NCI-H526 (cell line): ENCODE results near the gene GATAD2A.
A peak's percentile ranks its signal among the peaks of the same experiment; 100 is the strongest.
"Not testable (repeated sequence)": the region's sequence is repeated elsewhere in the genome, so short reads cannot be mapped to it uniquely, and the experiment has no call there.

ENCODE experiments used
- DNase-seq, 2 experiments: peaks; one replicate each; lab custom pipeline; 2025; lab: John Stamatoyannopoulos, UW

The GATAD2A gene

DNA sequence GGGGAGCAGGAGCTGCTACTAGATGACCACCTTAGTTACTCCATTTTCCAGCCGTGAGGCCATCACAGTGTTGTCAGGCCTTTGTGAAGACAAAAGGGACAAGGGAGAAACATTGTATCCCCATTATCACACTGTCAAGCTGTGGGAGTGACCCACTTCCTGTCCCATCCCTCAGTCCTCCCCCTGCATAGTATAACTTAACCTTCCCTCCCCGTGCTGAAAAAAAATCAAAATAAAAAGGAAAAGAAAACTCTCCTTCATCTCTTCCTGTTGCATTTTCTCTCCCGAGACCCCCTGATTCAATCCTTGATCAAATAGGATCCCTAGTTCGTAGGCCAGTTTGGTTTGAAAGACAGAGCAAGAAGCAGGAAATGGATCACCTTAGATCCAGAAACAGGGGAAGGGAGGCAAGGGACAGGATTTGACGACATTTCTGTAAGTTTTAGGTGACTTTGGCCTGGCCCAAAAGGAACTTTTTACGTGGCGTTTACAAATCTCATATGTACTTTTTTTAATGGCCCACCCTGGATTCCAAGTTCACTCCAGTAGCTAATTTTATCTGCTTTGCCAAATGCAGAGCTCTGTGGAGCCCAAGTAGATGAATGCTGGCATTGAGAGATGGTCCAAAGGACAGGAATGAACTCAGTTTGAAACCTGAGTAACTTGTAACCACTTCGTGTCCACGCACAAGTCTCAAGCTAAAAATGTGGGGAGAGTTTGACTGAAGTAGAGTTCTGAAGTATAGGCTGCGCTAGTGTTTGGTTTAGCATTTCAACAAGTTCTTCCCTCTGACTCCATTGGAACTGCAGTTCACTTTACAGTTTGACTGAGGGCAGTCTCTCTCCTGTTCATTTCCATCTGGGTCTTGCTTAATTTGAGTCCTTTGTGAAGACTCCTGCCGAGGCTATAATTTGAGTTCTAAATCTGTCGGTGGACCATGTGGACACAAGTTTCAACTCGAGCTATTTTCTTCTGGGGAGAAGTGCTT lies 16.6 kb upstream of the GATAD2A start:
- no peak for DNase-seq

DNA sequence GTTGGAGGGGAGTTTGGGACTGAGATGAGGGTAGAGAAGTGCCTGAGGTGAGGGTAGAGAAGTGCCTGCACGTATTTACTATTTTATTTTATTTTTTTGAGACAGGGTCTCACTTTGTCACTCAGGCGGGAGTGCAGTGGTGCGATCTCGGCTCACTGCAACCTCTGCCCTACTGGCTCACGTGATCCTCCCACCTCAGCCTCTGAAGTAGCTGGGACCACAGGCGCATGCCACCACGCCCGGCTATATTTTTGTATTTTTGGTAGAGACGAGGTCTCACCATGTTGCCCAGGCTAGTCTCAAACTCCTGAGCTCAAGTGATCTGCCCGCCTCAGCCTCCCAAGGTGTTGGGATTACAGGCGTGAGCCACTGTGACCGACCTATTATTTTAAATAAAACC lies 15.8 kb upstream of the GATAD2A start:
- not testable (repeated sequence) for DNase-seq

DNA sequence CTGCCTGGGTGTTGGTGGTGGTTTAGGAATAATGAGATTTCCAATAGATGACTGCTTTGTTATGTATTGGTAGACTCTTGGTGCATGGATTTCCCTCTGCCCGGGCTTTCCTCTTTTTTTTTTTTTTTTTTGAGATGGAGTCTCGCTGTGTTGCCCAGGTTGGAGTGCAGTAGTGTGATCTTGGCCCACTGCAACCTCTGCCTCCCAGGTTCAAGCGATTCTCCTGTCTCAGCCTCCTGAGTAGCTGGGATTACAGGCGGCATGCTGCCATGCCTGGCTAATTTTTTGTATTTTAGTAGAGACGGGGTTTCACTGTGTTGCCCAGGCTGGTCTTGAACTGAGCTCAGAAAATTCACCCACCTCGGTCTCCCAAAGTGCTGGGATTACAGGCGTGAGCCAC lies 11.1 kb upstream of the GATAD2A start:
- DNase-seq, result not testable (repeated sequence)

DNA sequence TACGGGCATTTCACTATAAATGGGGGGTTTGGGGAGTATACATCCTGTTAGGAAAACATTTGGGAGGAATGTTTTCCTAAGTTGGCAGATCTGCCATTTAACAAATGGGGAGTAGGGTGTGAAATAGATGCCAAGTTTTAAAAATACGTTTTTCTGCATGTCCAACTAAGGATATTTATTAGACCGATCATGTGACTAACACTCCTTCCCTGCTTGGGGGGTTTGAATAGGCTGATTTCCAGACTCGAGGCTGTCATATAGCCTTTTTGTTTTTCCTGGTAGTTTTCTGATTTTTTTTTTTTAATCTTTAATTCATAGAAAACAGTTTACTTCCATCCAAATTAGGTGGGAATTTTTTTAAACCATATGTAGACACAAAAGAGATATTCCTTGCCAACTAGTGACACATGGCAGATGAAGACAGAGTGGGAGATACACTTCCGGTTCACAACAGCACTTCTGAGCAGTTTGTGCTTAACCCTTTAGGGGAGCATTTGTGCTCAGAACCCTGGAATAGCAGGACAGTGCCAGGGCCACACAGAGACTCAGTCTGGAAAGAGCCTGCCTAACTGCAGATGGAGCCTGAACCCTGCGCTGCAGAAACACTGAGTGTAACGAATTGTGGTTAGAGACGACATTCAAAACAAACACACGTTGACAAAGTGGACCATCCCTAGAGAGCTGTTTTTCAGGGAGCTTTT lies 5.6 kb upstream of the GATAD2A start:
- peak in 1 of 2 experiments; percentile 4 for DNase-seq

DNA sequence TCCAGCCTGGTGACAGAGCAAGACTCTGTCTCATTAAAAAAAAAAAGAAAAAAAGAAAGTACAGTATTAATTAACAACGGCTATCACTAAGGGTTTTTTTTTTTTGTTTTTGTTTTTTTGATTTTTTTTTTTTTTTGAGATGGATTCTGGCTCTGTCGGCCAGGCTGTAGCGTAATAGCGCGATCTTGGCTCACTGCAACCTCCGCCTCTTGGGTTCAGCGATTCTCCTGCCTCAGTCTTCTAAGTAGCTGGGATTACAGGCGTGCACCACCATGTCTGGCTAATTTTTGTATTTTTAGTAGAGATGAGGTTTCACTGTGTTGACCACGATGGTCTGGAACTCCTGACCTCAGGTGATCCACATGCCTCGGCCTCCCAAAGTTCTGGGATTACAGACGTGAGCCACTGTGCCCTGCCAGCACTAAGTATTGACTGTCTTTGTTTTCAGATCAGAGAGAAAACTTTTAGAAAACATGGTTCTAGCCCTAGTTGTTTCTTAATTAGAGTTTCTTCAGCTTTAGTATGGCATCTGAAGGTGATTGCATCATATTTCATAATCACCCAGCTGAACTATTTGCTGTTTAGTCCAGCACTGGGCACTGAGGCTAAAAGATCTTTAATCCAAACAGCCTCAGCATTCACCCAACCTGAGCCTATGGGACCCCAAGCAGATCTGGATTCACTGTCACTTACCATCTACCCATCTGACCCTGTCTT lies 2.7 kb upstream of the GATAD2A start:
- DNase-seq, result no peak

DNA sequence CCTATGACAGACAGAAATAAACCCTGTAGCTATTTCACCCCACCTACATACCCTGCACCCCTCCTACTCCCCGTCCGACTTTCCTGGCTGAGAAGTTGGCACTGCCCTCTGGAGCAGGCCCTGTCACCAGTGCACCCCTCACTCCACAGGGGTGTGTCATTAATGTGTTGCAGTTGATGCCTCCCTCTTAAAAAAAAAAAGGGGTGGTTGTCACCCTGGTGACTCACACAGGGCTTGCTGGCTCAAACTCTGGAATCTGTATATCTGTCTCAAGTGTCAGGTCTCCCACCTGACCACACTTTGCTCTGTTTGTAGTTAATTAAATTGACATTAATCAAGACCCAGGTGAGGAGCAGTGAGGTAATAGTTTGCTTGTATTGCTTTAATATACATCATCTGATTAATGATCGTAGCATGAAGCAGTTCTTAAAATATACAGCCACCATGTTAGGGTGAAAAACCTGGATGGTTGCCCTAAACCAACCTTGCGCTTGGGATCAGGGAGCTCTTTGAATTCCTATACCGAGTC lies 2.0 kb upstream of the GATAD2A start:
- DNase-seq, result no peak

DNA sequence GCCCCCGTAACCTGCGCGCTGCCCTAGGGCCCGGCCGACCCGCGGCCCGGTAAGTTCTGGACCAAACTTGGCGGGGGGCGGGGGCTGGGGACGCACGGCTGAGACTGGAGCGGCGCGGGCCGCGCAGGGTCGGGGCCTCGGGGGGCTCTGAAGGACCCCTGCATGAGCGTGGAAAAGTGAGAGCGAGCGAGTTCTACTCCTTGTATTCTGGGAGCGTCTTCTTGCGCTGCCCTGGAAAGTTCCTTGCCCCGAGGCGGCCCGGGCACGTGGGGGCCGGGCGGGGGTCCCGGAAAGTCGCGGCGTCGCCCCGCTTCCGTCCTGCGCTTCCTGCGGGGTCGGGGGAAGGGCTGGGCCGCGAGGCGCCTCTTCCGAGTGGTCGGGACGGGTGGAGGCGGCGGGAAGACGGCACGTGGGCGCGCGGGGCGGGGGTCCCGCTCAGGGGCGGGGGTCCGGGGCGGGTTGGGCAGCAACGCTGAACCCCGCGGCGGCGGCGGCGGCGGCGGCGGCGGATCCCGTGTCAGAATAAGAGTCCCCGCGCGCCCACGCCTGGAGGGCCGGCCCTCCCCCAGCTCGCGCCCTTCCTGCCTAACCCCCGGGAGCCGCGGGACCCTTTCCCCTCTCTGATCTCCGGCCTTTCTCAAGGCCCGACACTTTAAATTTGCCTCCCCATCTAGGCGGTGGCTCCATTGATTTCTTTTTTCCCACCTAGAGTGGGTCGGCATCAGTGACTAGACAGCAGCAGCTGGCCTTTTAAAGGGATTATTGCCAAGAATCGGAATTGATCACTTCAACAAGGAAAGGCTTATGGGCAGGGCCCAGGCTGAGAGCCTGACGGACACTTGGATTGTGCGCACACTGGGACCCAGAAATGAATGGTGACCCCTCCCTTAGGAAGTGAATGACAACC lies 749 bp downstream of the GATAD2A start:
- peak in 1 of 2 experiments; percentile 39 for DNase-seq

DNA sequence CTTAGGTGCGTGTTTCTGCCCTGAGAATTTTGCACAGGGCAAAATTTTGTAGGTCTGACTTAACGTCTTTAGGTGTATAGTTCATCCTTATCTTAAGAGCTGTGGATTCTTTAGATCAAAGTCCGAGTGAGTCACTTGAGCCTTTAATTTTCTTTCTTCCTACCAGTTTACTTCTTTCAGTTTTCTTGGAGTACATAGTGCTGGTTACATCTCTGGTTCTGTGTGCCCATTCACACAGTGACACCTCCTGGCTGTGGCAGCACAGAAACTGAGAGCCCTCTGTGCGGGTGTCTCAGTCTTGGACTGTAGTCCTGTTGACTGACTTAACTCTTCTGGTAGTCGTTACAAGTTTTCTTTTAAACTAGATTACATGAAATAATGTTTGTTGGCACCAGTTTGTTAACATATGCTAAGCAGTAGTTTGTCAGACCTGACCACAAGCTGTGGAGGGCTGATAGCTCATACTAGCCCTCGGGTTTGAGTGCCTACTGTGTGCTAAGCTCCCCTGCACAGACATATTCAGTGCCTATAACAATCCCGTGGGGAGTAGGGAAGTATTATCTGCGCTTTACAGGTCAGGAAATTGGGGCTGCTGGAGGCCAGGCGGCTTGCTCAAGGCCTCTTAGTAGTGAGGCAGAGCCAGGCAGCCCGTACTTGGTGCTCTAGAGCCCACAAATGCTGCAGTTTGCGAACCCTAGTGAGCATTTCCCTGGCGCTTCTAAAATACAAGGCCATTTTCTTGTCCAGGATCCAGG lies 1.6 kb downstream of the GATAD2A start:
- peak in 1 of 2 experiments; percentile 16 for DNase-seq

DNA sequence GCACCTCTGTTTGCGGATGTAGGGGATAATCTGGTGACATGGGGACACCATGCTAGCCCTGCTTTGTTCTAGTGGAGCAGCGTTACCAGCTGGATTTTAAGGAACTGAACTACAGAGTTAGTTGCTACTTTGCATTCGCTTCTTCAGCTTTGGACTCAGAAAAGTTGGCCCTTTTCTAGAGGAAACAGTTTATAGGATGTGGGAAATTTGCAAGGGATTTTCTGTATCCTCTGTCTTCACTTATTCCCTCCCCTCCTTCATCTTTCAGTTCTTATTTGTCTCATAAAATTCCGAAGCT lies 2.1 kb downstream of the GATAD2A start:
- DNase-seq, result no peak

DNA sequence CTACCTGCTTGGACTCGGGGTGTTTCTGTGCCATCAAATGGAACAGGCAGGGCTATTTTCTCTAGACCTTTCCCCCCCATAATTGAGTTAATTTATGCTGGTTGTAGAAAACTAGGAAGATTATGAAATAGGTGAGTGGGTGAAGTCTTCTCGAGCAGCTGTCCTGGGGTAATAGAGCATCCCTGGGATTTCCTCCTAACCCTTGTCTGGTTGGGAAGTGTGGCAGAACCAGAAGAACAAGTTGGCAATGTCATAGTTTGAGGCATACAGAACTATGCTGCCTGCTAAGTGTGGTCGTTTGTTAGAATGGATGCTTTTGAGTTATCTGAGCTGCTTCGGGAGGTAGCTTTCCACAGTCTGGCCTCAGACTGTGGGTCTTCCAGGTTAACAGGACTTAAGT lies 3.7 kb downstream of the GATAD2A start:
- peak; percentile 19 for DNase-seq

DNA sequence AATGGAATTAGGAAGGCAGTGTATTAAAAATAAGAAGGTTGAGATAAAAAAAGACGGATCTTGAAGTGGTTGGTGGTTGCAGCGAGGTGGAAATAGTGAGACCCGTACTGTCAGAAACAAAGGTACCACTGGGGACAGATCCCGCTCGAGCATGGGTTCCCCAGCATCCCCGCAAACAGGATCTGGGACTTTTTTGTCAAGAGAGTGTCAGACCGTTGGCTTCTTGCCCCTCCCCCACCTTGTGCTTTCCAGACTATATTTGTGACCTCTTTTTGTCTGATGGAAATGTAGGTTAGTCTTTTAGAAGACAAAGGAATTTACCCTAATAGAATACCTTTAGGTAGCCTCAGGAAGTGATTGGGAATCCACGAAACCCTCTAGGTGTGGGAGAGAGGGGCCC lies 4.2 kb downstream of the GATAD2A start:
- no peak for DNase-seq

DNA sequence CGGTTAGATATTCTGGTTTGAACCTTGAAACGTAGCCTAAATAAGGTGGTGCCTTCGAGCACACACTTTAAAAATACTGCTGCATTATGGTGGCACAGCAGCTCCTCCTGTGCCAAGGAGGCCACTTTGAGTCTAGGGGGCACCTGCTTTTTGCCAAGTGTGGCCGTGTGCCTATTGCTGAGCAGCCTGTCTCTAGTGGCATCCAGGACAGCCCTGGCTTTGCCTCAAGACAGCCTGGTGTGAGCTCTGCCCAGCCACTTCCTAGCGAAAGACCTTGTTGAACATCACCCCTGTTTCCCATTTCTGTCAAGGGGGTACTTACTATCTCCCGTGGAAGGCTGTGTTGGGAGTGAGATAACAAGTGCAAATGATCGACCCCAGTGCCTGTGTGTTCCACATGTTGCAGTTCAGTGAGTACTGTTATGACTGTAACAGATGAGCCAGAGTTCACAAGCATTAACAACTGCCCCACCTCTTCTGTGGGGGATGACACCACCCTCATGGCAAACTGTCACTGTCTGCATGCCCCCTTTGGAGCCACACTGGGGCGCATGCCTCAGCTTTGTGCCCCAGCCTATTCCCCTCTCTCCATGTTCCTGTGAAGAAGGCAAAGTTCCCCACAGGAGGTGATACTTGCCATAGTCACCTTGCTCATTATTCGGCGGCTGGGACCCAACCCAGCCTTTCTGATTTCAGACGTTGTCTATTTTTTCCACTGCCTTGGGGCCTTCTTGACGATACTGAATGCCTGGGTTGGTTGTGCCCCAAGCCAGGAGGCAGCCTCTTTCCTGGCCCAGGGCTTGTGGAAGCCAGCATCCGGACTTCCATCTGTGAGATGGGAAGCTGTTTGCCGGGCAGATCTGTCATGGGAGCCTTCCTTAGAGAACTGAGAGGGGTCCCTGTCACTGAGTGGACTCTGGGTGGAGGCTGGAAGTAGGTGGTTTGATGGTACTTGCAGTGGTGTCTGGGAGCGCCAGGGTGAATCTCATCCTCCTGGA lies 5.4 kb downstream of the GATAD2A start:
- no peak for DNase-seq

DNA sequence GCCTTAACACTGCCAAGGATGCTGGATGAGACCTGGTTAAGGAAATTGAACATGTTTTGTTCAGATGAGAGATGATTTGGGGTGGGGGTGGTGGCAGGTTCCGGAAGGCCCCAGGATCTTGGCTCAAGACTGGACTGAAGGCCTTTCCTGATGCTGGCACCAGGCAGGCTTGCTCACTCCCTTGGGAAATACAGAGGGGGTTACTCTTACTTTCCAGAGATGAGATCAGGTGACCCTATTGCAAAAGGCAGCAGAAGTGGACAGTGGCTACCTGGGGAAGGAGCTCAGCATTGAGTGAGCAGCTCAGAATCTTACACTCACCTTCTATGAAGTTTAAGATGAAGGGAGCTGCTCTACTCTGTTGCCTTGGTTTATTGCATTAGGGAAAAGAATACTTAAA lies 10.8 kb downstream of the GATAD2A start:
- DNase-seq, result no peak

DNA sequence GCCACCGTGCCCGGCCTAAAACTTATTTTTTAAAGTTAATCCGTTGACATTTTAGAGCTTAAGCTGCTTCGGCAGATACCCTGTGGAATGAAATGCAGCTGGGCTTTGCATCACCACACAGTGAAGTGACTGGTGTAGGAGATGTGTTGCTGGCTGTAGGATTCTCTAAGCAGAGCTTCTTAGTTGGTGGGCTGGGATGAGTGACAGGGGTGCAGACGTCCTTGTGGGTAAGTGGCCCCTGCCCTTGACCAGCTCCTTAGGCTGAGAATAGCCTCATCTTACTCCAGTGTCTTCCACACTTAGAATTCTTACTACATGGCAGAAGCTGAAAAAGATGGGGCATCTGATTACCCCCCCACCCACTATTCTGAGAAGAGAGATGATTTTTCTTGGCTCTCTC lies 11.6 kb downstream of the GATAD2A start:
- DNase-seq, result no peak

DNA sequence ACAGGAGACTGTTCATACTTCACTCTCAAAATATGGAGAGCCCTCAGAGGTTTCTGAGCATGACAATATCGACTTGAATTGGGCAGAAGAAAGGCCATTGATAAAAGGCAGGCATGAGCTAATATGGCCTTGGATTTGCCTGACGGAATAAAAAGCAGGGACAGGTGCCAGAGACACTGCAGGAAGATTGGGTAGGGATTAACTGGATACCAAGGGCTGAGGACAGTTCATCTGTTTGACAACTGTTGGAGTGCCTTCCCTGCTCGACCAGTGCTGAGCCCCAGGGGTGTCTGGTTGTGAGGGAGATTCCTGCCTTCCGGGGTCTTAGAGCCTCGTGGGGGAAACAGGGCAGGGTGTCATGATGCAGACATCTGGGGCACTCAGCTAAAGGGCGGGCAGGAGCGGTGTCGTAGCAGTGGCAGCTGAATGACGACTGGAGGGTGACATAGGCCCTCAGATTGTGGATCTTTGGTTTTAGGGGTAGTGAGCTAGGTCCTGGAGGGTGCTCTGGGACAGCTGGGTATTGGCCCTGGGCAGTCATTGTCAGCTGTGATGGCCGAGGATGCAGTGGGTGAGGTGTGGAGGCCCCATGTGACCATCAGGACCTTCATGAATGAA lies 12.3 kb downstream of the GATAD2A start:
- no peak for DNase-seq

DNA sequence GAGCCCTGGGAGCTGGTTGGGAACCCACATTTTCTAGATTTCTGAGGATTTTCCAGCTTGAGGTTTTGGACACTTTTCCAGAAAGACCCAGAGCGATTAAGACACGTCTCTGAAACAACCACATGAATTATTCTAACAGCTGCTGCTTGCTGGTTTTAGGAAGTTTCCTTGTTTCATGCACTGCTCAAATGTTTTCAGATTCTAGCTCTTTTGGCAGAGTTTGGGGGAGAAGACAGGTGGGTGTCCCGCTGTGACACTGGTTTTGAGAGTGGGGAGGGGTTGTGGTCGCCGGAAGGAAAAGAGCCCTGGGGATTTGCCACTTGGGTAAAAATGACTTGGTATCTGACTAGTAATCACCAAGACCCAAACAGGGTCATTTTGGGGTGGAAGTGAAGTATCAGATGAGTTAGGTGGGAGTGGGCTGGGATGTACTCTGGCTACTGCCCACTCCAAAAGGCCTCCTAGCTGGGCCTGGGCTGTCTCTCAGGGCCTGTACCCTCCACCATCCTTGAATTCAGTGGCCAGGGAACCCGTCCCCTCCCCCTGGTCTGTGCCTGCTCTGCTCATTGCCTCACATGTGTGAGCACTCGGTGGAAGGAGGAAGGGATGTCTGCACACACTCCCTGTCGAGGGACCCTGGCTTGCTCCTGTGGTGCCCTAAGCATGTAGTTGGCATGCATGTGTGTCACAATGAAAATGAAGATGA lies 13.2 kb downstream of the GATAD2A start:
- no peak for DNase-seq

DNA sequence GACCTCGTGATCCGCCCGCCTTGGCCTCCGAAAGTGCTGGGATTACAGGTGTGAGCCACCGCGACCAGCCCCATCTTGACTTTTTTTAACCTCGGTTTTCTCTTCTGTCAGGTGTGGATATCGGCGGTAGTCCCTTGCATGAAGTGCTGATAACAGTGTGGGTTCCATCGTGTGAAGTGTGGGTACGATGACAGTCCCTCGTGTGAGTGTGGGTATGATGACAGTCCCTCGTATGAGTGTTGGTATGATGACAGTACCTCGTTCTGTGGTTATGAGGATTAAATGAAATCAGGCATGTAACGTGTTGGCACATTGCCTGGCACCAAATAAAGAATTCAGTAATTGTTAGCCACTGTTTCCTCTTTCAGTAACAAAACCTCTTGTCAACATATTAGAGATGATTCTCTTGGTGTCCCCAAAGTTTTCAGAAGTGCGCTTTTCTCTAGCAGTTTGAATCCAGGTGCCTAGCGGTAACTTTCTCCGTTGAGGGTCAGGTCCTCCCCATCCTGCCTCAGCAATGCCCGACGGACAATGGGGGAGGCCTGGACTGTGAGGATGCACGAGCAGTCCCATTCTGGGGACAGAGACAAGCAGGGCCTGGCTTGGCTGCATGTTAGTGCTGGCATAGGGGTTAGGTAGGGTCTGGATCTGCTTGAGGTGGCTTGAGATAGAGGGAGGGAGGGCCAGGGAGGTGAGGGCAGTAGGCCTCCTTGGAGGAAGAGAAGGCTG lies 15.3 kb downstream of the GATAD2A start:
- no peak for DNase-seq

DNA sequence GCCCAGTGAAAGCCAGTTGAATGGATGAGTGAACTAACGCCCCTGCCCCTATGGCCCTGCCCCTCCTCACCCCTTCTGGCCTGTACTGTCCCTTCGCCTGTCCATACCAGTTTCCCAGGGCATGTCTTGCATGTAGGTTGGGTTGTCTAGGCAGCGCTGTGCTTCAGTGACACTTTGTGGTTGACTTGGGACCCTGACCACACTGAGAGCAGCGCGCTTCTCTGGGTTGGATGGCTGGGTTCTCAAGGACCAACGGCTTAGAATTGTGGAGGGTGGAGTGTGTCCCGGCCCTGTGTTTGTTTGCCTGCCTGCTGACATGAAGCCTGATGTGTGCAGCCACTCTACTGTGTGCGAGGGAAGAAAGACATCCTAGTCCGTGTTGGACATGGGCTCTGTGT lies 15.8 kb downstream of the GATAD2A start:
- no peak for DNase-seq
